Measurements from ENCODE around the gene ITPA.
"Not testable (repeated sequence)": the region's sequence is repeated elsewhere in the genome, so short reads cannot be mapped to it uniquely, and the experiment has no call there.

ITPA gene

GRCh38 chr20:3204124-3204794 lies 5.0 kb upstream of the ITPA start, which contains the start of gene DDRGK1:
Gene DDRGK1, minus strand, starts transcription at chr20:3204682. Its CDS starts 55 bp downstream, at chr20:3204627.
- no peaks in the 10 kb centered on the region for H3K9me3 Mint-ChIP-seq
- H3K4me1 Mint-ChIP-seq, result peaks cover 26% of the 10 kb centered on the region
- H3K36me3 Mint-ChIP-seq (ENCODE audit: low read depth), result peaks cover 23% of the 10 kb centered on the region
- H3K27ac Mint-ChIP-seq, result peak within 1 kb of the TSS; percentile 96
- ATAC-seq (peak; percentile 87), DNase-seq (peak; percentile 93)
- H3K27me3 Mint-ChIP-seq, result no peaks in the 10 kb centered on the region
- H3K4me3 Mint-ChIP-seq, result peak within 1 kb of the TSS; percentile 95

GRCh38 chr20:3208786-3209256 lies 477 bp upstream of the ITPA start:
- ATAC-seq (no peak), DNase-seq (no peak)
- peak overlapping the region; percentile 94 for H3K27ac Mint-ChIP-seq
- H3K4me1 Mint-ChIP-seq, result peaks cover 35% of the 10 kb centered on the region
- peaks cover 12% of the 10 kb centered on the region for H3K36me3 Mint-ChIP-seq (ENCODE audit: low read depth)
- H3K27me3 Mint-ChIP-seq, result no peaks in the 10 kb centered on the region
- H3K9me3 Mint-ChIP-seq, result no peaks in the 10 kb centered on the region
- H3K4me3 Mint-ChIP-seq, result peak overlapping the region; percentile 95

GRCh38 chr20:3209946-3210317 lies 634 bp downstream of the ITPA start:
- H3K4me3 Mint-ChIP-seq, result peak overlapping the region; percentile 95
- H3K27me3 Mint-ChIP-seq, result no peaks in the 10 kb centered on the region
- H3K9me3 Mint-ChIP-seq, result no peaks in the 10 kb centered on the region
- ATAC-seq (peak; percentile 35), DNase-seq (no peak)
- peaks cover 10% of the 10 kb centered on the region for H3K36me3 Mint-ChIP-seq (ENCODE audit: low read depth)
- H3K4me1 Mint-ChIP-seq, result peaks cover 27% of the 10 kb centered on the region
- peak overlapping the region; percentile 99 for H3K27ac Mint-ChIP-seq

DNA sequence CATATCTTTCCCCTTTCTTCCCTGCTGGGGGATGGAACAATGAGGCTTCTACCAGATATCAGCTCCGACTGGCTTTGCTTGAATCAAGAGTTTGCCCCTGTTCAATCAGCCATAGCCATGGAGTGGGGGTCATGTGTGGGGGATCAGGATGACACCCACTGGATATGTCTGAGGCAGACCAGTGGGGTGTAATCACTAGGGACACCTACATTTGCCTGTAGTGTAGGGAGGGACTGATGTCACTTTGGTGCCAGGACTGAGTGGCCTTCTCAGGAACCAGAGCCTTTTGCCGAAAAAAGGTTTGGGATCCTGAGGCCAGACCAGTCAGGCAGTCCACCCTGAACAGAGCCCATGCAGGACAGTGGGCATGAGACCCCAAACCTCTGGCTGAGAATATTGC lies 1.0 kb downstream of the ITPA start:
- H3K4me1 Mint-ChIP-seq, result peaks cover 27% of the 10 kb centered on the region
- ATAC-seq, result no peak
- peak overlapping the region; percentile 99 for H3K27ac Mint-ChIP-seq
- no peaks in the 10 kb centered on the region for H3K9me3 Mint-ChIP-seq
- peaks cover 10% of the 10 kb centered on the region for H3K36me3 Mint-ChIP-seq (ENCODE audit: low read depth)
- no peaks in the 10 kb centered on the region for H3K27me3 Mint-ChIP-seq
- peak overlapping the region; percentile 95 for H3K4me3 Mint-ChIP-seq
- DNase-seq, result no peak

- H3K27me3 Mint-ChIP-seq, result no peaks in the 10 kb centered on the region
- peaks cover 10% of the 10 kb centered on the region for H3K36me3 Mint-ChIP-seq (ENCODE audit: low read depth)
- ATAC-seq (no peak), DNase-seq (no peak)
- H3K9me3 Mint-ChIP-seq, result no peaks in the 10 kb centered on the region
- no peak overlapping the region for H3K27ac Mint-ChIP-seq
- peaks cover 27% of the 10 kb centered on the region for H3K4me1 Mint-ChIP-seq
- no peak overlapping the region for H3K4me3 Mint-ChIP-seq
Observed at GRCh38 chr20:3213226-3213625, 3.9 kb downstream of the ITPA start.

DNA sequence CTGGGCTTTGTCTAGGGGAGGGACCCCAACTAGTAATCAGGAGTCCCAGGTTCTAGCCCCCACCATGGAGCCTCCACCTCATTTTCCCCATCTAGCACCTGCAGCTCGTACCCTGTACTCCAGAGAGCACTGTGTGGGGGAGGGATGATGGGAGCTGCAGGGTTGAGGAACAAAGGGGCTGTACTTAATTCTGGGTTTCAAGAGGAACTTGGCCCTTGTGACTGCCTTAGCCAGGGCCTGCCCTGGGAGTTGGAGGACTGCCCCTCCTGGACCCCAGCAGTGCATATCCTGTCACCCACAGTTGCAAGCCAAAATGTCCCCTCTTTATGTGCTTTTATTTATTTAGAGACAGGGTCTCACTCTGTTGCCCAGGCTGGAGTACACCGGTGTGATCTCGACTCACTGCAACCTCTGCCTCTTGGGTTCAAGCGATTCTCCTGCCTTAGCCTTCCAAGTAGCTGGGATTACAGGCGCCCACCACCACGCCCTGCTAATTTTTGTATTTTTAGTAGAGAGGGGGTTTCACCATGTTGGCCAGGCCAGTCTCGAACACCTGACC lies 6.1 kb downstream of the ITPA start:
- not testable (repeated sequence) for ATAC-seq; H3K9me3 Mint-ChIP-seq; H3K4me3 Mint-ChIP-seq; H3K36me3 Mint-ChIP-seq (ENCODE audit: low read depth); H3K27ac Mint-ChIP-seq; H3K27me3 Mint-ChIP-seq; DNase-seq
- H3K4me1 Mint-ChIP-seq, result peaks cover 19% of the 10 kb centered on the region

DNA sequence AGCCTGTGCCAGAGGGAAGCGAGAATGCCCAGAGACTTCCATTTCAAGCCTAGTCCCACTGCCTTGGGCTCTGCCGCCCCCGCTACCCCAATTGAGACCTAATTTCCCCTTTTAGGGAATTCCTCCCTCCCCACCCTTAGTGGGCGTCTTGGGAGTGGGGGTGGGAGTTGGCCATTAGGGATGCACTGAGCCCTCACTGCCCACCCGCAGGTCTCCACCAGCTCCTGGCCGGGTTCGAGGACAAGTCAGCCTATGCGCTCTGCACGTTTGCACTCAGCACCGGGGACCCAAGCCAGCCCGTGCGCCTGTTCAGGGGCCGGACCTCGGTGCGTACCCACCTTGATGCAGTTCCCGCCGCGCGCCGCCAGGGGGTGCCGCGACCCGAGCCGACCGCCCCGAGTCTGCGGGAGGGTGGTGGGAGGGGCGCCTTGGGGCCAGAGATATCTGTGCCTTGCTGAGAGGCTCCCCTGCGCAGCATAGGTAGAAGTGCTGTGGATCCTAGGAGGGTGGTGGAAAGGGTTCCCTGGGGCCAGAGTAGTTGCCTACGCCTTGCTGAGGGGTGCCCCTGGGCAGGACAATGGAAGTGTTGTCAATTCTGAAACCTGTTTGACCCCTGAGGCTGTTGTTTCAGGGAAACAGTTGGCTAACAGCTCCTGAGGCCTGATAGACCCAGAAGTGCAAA lies 9.2 kb downstream of the ITPA start:
- no peaks in the 10 kb centered on the region for H3K9me3 Mint-ChIP-seq
- DNase-seq, result peak; percentile 87
- no peak overlapping the region for H3K27ac Mint-ChIP-seq

GRCh38 chr20:3221398-3222226 lies 12.3 kb downstream of the ITPA start:
- Mint-ChIP-seq H3K27ac (no peak overlapping the region), H3K9me3 (no peaks in the 10 kb centered on the region), H3K36me3 (ENCODE audit: low read depth) (peaks cover 16% of the 10 kb centered on the region), H3K27me3 (no peaks in the 10 kb centered on the region), H3K4me1 (peaks cover 22% of the 10 kb centered on the region), H3K4me3 (no peak overlapping the region)
- no peak for ATAC-seq
- DNase-seq, result no peak

More for the DNA sequence above, 9.2 kb downstream of the ITPA start:
- peak; percentile 91 for ATAC-seq
- peaks cover 19% of the 10 kb centered on the region for H3K36me3 Mint-ChIP-seq (ENCODE audit: low read depth)
- peaks cover 18% of the 10 kb centered on the region for H3K4me1 Mint-ChIP-seq
- no peaks in the 10 kb centered on the region for H3K27me3 Mint-ChIP-seq
- H3K4me3 Mint-ChIP-seq, result no peak overlapping the region

GRCh38 chr20:3222635-3223600 lies 13.6 kb downstream of the ITPA start:
- DNase-seq (peak; percentile 30), ATAC-seq (peak; percentile 31)
- Mint-ChIP-seq H3K36me3 (ENCODE audit: low read depth) (peaks cover 16% of the 10 kb centered on the region), H3K4me1 (peaks cover 22% of the 10 kb centered on the region), H3K4me3 (no peak overlapping the region), H3K27me3 (no peaks in the 10 kb centered on the region), H3K9me3 (no peaks in the 10 kb centered on the region), H3K27ac (no peak overlapping the region)

DNA sequence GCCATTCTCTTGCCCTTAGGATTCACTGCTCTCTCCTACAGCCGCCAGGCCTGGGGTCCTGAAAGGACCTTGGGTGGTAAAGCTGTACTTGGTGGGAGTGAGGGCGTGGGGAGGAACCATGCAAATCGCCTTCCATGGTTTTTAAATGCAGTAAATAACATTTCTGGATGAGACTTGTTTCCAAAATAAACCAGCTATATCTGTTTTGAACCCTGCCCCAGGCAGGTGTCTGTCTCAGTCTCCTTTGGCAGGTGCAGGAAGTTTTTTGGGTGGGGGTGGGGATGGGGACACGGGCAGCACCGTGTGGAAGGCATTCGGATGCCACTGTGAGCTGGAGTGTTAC lies 14.3 kb downstream of the ITPA start:
- peaks cover 21% of the 10 kb centered on the region for H3K4me1 Mint-ChIP-seq
- H3K27me3 Mint-ChIP-seq, result no peaks in the 10 kb centered on the region
- no peak overlapping the region for H3K4me3 Mint-ChIP-seq
- no peaks in the 10 kb centered on the region for H3K9me3 Mint-ChIP-seq
- H3K36me3 Mint-ChIP-seq (ENCODE audit: low read depth), result peaks cover 16% of the 10 kb centered on the region
- no peak overlapping the region for H3K27ac Mint-ChIP-seq
- DNase-seq, result no peak
- ATAC-seq, result no peak

GRCh38 chr20:3223994-3224680 lies 14.8 kb downstream of the ITPA start:
- DNase-seq, result no peak
- Mint-ChIP-seq H3K27ac (no peak overlapping the region), H3K36me3 (ENCODE audit: low read depth) (peaks cover 16% of the 10 kb centered on the region), H3K4me3 (no peak overlapping the region), H3K9me3 (no peaks in the 10 kb centered on the region), H3K4me1 (peaks cover 20% of the 10 kb centered on the region), H3K27me3 (no peaks in the 10 kb centered on the region)
- ATAC-seq, result no peak

DNA sequence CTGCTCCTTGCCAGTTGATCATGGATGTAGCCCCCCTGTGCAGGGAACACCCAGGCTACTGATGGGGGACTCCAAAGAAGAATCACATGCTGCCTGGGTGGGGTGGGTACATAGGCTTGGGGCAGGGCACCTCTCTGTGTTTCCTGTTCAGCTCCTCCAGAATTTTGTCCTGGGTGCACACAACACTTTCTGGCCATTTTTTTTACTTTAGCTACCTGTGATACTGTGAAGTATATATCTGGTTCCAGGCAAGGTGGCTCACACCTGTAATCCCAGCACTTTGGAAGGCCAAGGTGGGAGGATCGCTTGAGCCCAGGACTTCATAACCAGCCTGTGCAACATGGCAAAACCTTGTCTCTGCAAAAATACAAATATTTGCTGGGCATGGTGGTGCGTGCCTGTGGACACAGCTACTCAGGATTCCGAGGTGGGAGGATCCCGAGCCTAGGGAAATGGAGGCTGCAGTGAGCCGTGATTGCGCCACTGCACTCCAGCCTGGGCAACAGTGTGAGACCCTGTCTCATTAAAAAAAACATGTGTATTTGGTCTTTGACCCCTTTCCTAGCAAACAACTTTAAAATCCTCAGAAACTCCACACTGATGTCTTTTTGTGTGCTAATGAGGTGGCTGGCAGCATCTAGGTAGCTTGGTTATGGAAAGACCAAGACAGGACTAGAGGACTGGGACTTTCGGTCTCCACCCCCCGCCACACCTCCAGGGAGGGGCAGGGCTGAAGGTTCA lies 15.6 kb downstream of the ITPA start:
- ATAC-seq (no peak), DNase-seq (no peak)
- Mint-ChIP-seq H3K27me3 (no peaks in the 10 kb centered on the region), H3K36me3 (ENCODE audit: low read depth) (peaks cover 15% of the 10 kb centered on the region), H3K4me1 (peaks cover 20% of the 10 kb centered on the region), H3K9me3 (no peaks in the 10 kb centered on the region), H3K27ac (no peak overlapping the region), H3K4me3 (no peak overlapping the region)

- ATAC-seq (no peak), DNase-seq (no peak)
- Mint-ChIP-seq H3K4me3 (no peak overlapping the region), H3K36me3 (ENCODE audit: low read depth) (peaks cover 8% of the 10 kb centered on the region), H3K27me3 (no peaks in the 10 kb centered on the region), H3K4me1 (peaks cover 20% of the 10 kb centered on the region), H3K27ac (no peak overlapping the region), H3K9me3 (no peaks in the 10 kb centered on the region)
Observed at GRCh38 chr20:3226093-3226492, 16.8 kb downstream of the ITPA start.

All from activated naive CD8-positive, alpha-beta T cell treated with anti-CD3 and anti-CD28 coated beads, Interleukin-2, amount 50 U/mL, for 24 hours (primary cell).